Osteocyte (in vitro differentiated cells): ENCODE results near the gene BCCIP. TPM values are rescaled to one million over a fixed set of nuclear protein-coding genes. Genes with fewer than 3 reads are reported as not detected.

Experiments
- DNase-seq: peaks from one replicate; pipeline ENCODE4 v3.0.0; 2021; ENCODE audit warnings: mixed read lengths; ENCODE audit not compliant: unreplicated experiment; ENCODE audit errors: extremely low spot score
- H3K27ac Mint-ChIP-seq: one replicate; pipeline ENCODE4 v1.8.0; 2021; ENCODE audit warnings: mild to moderate bottlenecking, mixed read lengths; ENCODE audit not compliant: unreplicated experiment
- H3K27me3 Mint-ChIP-seq: one replicate; pipeline ENCODE4 v1.8.0; 2021; ENCODE audit warnings: mixed read lengths; ENCODE audit not compliant: unreplicated experiment
- H3K36me3 Mint-ChIP-seq: one replicate; pipeline ENCODE4 v1.8.0; 2021; ENCODE audit warnings: mixed read lengths; ENCODE audit not compliant: unreplicated experiment
- H3K4me1 Mint-ChIP-seq: one replicate; pipeline ENCODE4 v1.8.0; 2021; ENCODE audit warnings: mixed read lengths; ENCODE audit not compliant: unreplicated experiment
- H3K4me3 Mint-ChIP-seq: one replicate; pipeline ENCODE4 v1.8.0; 2021; ENCODE audit warnings: mild to moderate bottlenecking, moderate library complexity, mixed read lengths; ENCODE audit not compliant: unreplicated experiment
- H3K9me3 Mint-ChIP-seq: one replicate; pipeline ENCODE4 v1.8.0; 2021; ENCODE audit warnings: mixed read lengths; ENCODE audit not compliant: unreplicated experiment
- CTCF ChIP-seq: fragments of 200-600 bp; sonication (generic); IDR thresholded peaks from 2 replicates; pipeline ENCODE4 v1.5.0; 2021; ENCODE audit warnings: antibody characterized with exemption, mild to moderate bottlenecking, moderate library complexity
- total RNA-seq: library from RNA; stranded (reverse); gene quantifications from 2 replicates; pipeline ENCODE4 v1.2.1, GENCODE V29; 2021

Gene BCCIP
- total RNA-seq, 1 donor from 2014 or later: 34.6 TPM

GRCh38 chr10:125782616-125783015, 40.7 kb upstream of the BCCIP start:
- peaks cover 4% of the 10 kb centered on the region for H3K36me3 Mint-ChIP-seq
- peaks cover 7% of the 10 kb centered on the region for H3K27me3 Mint-ChIP-seq
- no peak for TF ChIP-seq CTCF
- H3K27ac Mint-ChIP-seq: no peak overlapping the region
- H3K9me3 Mint-ChIP-seq: no peaks in the 10 kb centered on the region
- DNase-seq: no peak
- H3K4me1 Mint-ChIP-seq: no peaks in the 10 kb centered on the region
- no peak overlapping the region for H3K4me3 Mint-ChIP-seq

- no peak for DNase-seq
- Mint-ChIP-seq H3K4me1 (no peaks in the 10 kb centered on the region), H3K27ac (no peak overlapping the region), H3K27me3 (no peaks in the 10 kb centered on the region), H3K9me3 (no peaks in the 10 kb centered on the region), H3K36me3 (peaks cover 8% of the 10 kb centered on the region), H3K4me3 (no peak overlapping the region)
- no peak for TF ChIP-seq CTCF
Observed at GRCh38 chr10:125783408-125783807, 39.9 kb upstream of the BCCIP start.

- Mint-ChIP-seq H3K36me3 (peaks cover 8% of the 10 kb centered on the region), H3K4me1 (no peaks in the 10 kb centered on the region), H3K27ac (no peak overlapping the region), H3K9me3 (no peaks in the 10 kb centered on the region), H3K4me3 (no peak overlapping the region), H3K27me3 (no peaks in the 10 kb centered on the region)
- TF ChIP-seq CTCF: no peak
- DNase-seq: no peak
Observed at GRCh38 chr10:125783957-125784356, 39.4 kb upstream of the BCCIP start.

- H3K27me3 Mint-ChIP-seq: no peaks in the 10 kb centered on the region
- no peaks in the 10 kb centered on the region for H3K4me1 Mint-ChIP-seq
- peaks cover 13% of the 10 kb centered on the region for H3K36me3 Mint-ChIP-seq
- TF ChIP-seq CTCF: no peak
- no peak for DNase-seq
- H3K9me3 Mint-ChIP-seq: no peaks in the 10 kb centered on the region
- no peak overlapping the region for H3K4me3 Mint-ChIP-seq
- no peak overlapping the region for H3K27ac Mint-ChIP-seq
Observed at GRCh38 chr10:125785791-125786190, 37.6 kb upstream of the BCCIP start.

- H3K4me1 Mint-ChIP-seq: no peaks in the 10 kb centered on the region
- no peak for DNase-seq
- TF ChIP-seq CTCF: no peak
- no peaks in the 10 kb centered on the region for H3K9me3 Mint-ChIP-seq
- no peaks in the 10 kb centered on the region for H3K27me3 Mint-ChIP-seq
- H3K36me3 Mint-ChIP-seq: peaks cover 22% of the 10 kb centered on the region
- H3K27ac Mint-ChIP-seq: no peak overlapping the region
- H3K4me3 Mint-ChIP-seq: no peak overlapping the region
Observed at GRCh38 chr10:125788156-125789034, 35.0 kb upstream of the BCCIP start.
